ENCODE data around the gene SEMA3B.
"Not testable (repeated sequence)": the region's sequence is repeated elsewhere in the genome, so short reads cannot be mapped to it uniquely, and the experiment has no call there.

The SEMA3B gene

DNA sequence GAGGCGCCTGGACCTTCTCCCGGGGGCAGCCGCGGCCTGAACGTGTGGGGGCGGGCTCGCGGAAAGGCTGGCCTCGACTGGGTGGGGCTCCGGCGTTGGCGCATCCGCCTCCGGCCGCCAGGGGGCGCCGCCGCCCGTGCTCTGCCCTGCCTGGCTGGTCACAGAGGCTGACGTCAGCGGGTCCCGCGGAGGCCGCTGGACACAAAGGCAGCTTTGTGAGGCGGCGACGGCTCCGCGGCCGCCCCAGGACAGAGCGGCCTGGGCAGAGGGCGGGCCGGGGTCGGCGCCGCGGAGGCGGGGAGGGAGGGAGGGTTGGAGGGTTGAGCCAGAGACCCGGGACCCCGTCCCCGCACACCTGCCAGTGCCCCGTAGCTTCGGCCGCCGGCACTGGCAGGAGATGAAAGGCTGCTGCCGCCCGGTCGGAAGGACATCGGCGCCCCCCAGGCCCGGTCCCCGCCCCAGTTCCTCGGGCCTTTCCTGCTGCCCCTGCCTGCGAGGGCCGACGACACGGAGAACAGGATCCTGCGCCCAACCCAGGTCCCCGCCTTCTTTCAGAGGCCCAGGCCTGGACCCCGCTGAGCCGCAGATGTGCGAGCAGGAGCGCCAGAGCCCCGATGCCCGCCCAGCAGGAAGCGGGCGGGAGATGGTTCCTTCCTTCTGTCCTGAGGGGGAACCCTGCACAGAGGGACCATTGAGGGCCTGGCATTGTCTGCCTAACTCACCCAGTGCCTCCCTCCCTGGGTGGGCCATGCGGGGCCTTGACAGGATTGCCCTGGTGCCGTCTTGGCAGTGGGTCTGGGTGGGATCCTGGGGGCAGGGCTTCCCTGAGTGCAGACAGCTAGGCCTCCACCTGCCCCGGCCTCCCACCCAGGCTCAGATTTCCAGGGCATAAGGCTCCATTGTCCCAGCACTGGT is 8.7 kb upstream of the SEMA3B start:
- DNase-seq, result peak; percentile 77

DNA sequence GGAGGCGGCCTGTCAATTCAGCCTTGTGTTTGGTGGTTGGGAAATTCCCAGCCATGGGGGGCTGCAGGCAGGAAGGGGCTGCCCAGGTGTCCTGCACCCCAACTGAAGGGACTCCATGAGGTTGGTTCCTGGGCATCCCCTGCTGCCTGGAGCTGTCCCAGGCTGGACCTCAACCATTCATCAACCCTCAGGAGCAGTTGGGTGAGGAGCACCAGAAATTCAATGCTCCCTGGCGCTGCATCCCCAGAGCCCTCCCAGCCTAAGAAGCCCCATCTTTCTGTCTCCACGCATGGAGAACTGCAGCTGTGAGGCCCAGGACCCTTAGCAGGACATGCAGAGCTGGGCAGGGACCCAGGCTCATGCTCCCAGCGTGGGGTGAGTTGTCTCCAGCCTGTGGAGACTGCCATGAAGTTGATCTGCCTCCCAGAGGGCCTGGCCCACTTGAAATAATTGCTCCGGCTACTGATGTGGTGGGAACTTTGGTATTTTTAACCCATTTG is 8.0 kb upstream of the SEMA3B start:
- no peak for DNase-seq

DNA sequence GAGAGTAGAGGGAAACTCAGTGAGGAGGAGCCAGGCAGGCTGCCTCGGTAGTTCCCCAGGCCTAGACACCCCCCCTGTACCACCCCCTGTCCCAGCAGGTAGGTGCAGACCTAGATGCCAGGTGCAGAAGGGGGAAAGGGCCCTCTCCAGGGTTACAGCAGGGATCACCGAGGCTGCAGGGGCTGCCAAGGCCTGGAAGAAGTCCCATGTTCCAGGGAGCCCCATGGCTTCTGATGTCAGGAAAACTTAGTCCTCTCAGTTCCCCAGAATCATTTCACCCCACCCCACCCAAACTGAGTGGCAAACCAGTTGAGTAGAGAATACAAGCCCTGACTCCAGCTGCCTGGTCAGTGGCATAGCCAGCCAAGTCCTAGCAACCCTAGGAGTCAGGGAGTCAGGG is 7.4 kb upstream of the SEMA3B start:
- DNase-seq, result no peak

DNA sequence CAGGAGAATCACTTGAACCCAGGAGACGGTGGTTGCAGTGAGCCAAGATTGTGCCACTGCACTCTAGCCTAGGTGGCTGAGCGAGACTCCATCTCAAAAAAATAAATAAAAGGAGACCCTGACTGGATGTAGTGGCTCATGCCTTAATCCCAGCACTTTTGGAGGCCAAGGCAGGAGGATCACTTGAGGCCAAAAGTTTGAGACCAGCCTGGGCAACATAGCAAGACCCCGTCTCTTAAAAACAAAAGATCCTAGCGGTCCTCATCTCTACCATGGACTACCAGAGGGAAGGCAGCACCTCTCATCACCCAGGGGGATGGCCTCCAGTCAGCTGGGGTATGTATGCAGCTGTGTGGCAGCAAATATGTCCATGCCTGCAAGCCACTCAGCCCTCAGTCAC is 6.7 kb upstream of the SEMA3B start:
- DNase-seq, result not testable (repeated sequence)

DNA sequence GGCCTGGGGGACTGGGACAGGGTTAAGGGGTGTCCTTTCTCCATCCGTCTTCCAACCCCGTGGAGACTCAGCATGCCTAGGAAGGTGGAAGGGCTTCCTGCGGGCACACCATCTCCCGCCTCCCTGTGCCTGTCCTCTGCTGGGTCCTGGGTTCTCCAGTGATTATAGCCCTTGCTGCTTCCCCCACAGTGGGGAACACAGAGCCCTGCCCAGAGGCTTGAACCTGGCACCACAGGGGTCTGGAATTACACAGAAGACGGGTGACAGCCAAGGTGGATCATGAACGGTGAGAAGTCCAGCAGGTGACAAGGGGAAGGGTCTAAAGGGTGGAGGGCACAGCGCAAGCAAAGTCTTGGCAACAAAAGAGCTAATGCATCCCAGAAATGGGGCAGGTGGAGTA is 6.2 kb upstream of the SEMA3B start:
- DNase-seq, result no peak

DNA sequence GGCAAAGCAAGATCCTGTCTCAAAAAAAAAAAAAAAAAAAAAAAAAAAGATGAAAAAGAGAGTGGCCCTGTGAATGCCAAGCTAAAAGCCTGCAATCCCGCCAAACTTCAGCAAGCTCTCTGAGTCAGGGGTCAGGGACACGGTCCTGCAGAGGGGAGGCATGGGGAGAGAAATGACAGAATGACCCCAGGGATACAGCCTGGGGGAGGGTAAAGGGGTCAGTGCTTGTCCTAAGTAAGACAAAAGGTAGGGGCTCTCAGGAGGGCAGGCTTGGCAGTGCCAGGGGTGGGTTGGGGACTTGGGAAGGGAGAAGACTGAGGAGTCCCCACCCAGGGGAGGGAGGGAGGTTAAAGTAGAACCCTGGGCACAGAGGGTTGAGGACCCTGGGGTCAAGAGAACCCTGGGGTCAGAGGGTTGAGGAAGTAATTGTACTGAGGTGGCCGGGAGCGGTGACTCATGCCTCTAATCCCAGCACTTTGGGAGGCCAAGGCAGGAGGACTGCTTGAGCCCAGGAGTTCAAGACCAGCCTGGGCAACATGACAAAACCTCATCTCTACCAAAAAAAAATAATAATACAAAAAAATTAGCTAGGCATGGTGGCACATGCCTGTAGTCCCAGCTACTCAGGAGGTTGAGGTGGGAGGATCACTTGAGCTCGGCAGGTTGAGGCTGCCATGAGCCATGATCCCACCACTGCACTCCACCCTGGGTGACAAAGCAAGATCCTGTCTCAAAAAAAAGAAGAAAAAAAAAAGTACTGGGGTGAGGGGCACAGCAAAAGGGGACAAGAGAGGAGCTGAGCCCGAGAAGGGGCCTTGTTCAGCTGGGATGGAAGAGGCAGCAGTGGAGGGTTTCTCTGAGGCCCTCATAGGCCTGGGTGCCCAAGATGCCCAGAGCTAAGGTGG is 5.2 kb upstream of the SEMA3B start:
- DNase-seq, result no peak

DNA sequence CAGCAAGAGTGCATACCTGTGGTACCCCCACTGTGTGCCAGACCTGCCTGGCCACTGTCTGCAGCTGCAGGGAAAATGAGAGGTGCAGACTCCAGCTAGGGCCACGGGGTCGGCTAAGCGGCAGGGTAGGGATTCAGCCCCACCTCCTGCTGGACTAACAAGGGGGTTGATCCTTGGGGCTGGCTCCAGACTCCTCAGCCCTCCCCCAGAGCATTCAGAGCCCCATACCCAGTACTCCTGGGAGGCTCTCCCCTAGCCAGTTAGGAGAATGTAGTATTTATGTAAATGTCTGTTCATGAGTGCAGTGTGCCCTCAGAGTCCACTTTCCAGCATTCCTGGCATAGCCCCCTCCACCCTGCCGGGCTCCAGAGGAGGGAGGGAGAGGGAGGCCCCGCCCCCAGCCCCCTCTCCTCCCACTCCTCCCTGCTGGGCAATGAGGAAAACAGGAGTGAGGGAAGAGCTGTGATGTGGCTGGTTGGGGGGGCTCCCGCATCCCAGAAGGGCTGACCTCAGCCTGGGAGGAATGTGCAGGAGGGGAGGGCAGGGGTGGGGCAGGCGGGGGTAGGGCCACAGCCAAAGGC is 4.5 kb upstream of the SEMA3B start:
- no peak for DNase-seq

GRCh38 chr3:50264964-50265485 is 3.9 kb upstream of the SEMA3B start:
- no peak for DNase-seq

GRCh38 chr3:50265571-50265970 is 3.4 kb upstream of the SEMA3B start:
- DNase-seq, result no peak

GRCh38 chr3:50266017-50266416 is 2.9 kb upstream of the SEMA3B start:
- no peak for DNase-seq

GRCh38 chr3:50266836-50267235 is 2.1 kb upstream of the SEMA3B start:
- no peak for DNase-seq

DNA sequence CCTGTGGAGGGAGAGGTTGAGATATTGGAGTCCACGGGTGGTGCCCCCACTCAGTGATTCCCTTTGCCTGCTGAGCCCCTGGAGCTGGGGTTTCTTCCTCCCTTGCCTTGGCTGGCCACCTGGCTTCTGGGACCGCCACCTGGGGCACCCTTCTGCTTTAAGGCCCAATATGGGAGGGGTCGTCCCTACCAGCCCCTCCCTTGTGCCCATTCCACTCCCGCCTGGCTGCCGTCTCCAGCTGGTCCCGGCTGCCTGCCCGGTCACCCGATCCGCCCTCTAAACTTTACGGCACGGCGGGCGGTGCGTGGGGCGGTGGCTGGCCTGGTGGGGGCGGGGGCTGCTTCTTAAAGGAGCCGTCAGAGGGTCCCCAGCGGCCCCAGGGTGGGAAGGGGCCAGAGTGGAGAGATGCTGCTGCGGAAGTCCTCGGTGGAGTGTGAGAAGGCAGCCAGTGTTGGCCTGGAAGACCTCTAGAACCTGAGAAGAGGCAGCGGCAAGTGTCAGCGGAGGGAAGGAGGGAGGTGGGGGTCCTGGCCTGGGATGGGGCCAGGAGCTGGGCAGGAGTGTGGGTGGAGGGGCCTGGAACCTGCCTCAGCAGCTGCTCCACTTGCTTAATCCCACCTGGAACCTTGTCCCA is 1.6 kb upstream of the SEMA3B start:
- no peak for DNase-seq

DNA sequence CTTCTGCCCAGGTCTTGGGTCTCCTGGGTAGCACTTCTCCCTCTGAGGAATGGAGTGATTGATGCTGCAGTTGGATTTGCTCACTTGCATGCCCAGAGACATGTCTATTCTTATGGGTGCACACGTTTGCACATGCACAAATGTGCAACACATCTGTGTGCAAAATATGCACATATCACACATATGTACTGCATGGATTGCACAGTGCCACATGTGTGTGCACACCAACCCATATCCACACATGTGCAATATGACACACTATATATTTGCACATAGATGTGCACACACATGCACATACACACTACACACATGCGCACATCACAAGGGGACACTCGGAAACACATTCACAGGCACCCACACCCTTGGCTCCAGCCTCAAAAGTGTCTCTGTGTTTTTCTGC is 671 bp upstream of the SEMA3B start:
- DNase-seq, result no peak

- DNase-seq, result no peak
These were observed 513 bp downstream of the SEMA3B start for GRCh38 chr3:50269460-50269859.

- no peak for DNase-seq
These were observed 1.0 kb downstream of the SEMA3B start for GRCh38 chr3:50269977-50270413.

GRCh38 chr3:50270422-50271224 is 1.7 kb downstream of the SEMA3B start:
- DNase-seq, result no peak

DNA sequence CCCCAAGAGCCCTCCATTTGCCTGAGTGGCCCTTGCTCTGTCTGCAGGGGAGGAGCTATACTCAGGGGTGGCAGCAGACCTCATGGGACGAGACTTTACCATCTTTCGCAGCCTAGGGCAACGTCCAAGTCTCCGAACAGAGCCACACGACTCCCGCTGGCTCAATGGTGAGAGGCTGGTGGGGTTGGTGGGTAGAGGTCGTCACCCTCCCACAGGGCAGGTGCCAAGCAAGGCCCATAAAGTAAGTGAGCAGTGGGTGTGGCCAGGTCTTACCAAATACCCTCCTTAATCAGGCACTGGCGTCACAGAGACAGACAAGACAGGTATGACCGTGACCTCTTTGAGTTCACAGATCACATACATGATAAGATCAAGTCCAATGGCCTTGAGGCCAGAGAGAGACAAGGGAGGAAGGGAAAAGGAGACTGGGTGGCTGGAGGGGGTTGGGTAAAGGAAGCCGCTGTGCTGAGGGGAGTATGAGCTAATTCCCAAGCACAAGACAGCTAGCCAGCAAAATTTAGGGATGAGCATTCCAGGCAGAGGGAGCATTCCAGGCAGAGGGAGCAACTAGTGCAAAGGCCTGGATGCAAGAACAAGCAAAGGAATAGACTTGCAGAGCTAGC is 2.5 kb downstream of the SEMA3B start:
- no peak for DNase-seq

DNA sequence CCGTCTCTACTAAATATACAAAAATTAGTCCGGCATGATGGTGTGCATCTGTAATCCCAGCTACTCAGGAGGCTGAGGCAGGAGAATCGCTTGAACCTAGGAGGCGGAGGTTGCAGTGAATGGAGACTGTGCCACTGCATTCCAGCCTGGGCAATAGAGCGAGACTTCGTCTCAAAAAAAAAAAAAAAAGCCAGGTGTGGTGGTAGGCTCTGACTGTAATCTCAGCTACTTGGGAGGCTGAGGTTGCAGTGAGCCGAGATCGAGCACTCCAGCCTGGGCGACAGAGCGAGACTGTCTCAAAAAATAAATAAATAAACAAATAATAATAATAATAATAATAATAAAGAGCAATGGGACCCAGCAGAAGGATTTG is 3.6 kb downstream of the SEMA3B start:
- DNase-seq, result not testable (repeated sequence)

DNA sequence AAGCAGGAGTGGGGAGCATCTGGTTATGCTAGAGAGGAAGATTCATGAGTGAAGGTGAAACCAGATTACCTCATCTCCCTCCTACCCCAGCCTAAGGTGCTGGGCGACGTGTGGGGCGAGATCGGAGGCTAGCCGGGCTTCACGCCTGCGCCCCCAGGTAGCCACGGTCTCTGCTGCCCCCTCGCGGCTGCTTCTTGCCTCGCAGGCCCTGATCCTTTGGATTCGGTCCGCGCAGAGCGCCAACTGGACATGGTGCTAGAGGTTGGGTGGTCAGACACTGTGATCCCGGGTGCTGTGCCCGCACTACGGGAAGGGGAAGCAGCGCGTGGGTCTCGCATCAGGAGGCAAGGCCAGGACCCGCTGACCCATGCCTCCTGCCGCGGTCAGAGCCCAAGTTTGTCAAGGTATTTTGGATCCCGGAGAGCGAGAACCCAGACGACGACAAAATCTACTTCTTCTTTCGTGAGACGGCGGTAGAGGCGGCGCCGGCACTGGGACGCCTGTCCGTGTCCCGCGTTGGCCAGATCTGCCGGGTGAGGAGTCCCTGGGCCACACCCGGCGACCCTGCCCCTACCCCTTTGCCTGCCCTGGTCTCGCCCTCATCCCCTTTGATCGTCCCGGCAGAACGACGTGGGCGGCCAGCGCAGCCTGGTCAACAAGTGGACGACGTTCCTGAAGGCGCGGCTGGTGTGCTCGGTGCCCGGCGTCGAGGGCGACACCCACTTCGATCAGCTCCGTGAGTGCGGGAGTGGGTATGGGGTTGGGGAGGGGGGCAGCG is 4.2 kb downstream of the SEMA3B start:
- DNase-seq, result peak; percentile 67

GRCh38 chr3:50273689-50274065 is 4.7 kb downstream of the SEMA3B start:
- DNase-seq, result no peak
